Mesenchymal stem cell (in vitro differentiated cells and primary cell): ENCODE data around the gene SLC13A4.
"Not testable (repeated sequence)": the region's sequence is repeated elsewhere in the genome, so short reads cannot be mapped to it uniquely, and the experiment has no call there.

ENCODE experiments used
- DNase-seq: peaks from one replicate; pipeline ENCODE4 v3.0.0-alpha.2; 2013
- H2AFZ ChIP-seq: one replicate; pipeline ENCODE4 v1.6.1; 2013; ENCODE audit warnings: low read depth, mild to moderate bottlenecking, control low read depth, inconsistent platforms, low read length, moderate library complexity
- H2AK5ac ChIP-seq: 2 replicates; pipeline ENCODE4 v1.6.1; 2013; ENCODE audit warnings: low read length, moderate library complexity, mild to moderate bottlenecking, inconsistent platforms; ENCODE audit not compliant: severe bottlenecking
- H2BK120ac ChIP-seq: one replicate; pipeline ENCODE4 v1.6.1; 2013; ENCODE audit warnings: low read depth, mild to moderate bottlenecking, inconsistent platforms, low read length, moderate library complexity
- H2BK12ac ChIP-seq, 2 experiments: one replicate each; pipeline ENCODE4 v1.6.1; 2013; ENCODE audit warnings: inconsistent platforms in 2 of 2, low read length in 2 of 2, mild to moderate bottlenecking in 2 of 2, moderate library complexity in 2 of 2, control low read depth in 1 of 2
- H2BK15ac ChIP-seq: one replicate; pipeline ENCODE4 v1.6.1; 2013; ENCODE audit warnings: mild to moderate bottlenecking, low read depth, inconsistent platforms; ENCODE audit not compliant: poor library complexity, severe bottlenecking
- H2BK5ac ChIP-seq: 2 replicates; pipeline ENCODE4 v1.6.1; 2013; ENCODE audit warnings: low read depth, mild to moderate bottlenecking, low read length, control low read depth, inconsistent platforms; ENCODE audit not compliant: poor library complexity, severe bottlenecking
- H3K14ac ChIP-seq, 2 experiments: one replicate each; pipeline ENCODE4 v1.6.1; 2013; ENCODE audit warnings: inconsistent platforms in 2 of 2, low read length in 2 of 2, control low read depth in 1 of 2, mild to moderate bottlenecking in 1 of 2, moderate library complexity in 1 of 2
- H3K18ac ChIP-seq, 2 experiments: one replicate each; pipeline ENCODE4 v1.6.1; 2013; ENCODE audit warnings: inconsistent platforms in 2 of 2, low read length in 2 of 2, control low read depth in 1 of 2, low read depth in 1 of 2, mild to moderate bottlenecking in 1 of 2
- H3K23ac ChIP-seq, 2 experiments: one replicate each; pipeline ENCODE4 v1.6.1; 2013; ENCODE audit warnings: inconsistent platforms in 2 of 2, low read length in 2 of 2, mild to moderate bottlenecking in 2 of 2, moderate library complexity in 2 of 2, control low read depth in 1 of 2
- H3K27ac ChIP-seq: 2 replicates; pipeline ENCODE4 v1.5.1; 2013; ENCODE audit warnings: mild to moderate bottlenecking, moderate library complexity, low read length, control low read depth, inconsistent platforms; ENCODE audit not compliant: poor library complexity, severe bottlenecking
- H3K27me3 ChIP-seq, 2 experiments: 2 replicates each; pipeline versions ENCODE4 v1.6.1 to v1.7.0; 2013; ENCODE audit warnings: low read length in 2 of 2, mild to moderate bottlenecking in 2 of 2, moderate library complexity in 2 of 2, control low read depth in 1 of 2, inconsistent platforms in 1 of 2; ENCODE audit not compliant: control insufficient read depth in 1 of 2, insufficient read depth in 1 of 2
- H3K36me3 ChIP-seq, 2 experiments: 2 replicates each; pipeline versions ENCODE4 v1.6.1 to v1.7.0; 2013; ENCODE audit warnings: low read length in 2 of 2, control low read depth in 1 of 2, inconsistent platforms in 1 of 2, low read depth in 1 of 2, mild to moderate bottlenecking in 1 of 2; ENCODE audit not compliant: insufficient read depth in 2 of 2, control insufficient read depth in 1 of 2
- H3K4ac ChIP-seq, 2 experiments: one replicate each; pipeline ENCODE4 v1.6.1; 2013; ENCODE audit warnings: inconsistent platforms in 2 of 2, low read length in 2 of 2, mild to moderate bottlenecking in 2 of 2, moderate library complexity in 2 of 2, control low read depth in 1 of 2, low read depth in 1 of 2
- H3K4me1 ChIP-seq: 2 replicates; pipeline ENCODE4 v1.6.1; 2013; ENCODE audit warnings: low read depth, low read length, control low read depth; ENCODE audit not compliant: control insufficient read depth, insufficient read depth
- H3K4me2 ChIP-seq: 2 replicates; pipeline ENCODE4 v1.6.1; 2013; ENCODE audit warnings: low read length, mild to moderate bottlenecking, inconsistent platforms; ENCODE audit not compliant: poor library complexity, severe bottlenecking
- H3K4me3 ChIP-seq, 2 experiments: 2 replicates each; pipeline versions ENCODE4 v1.5.1 to v1.7.0; 2013; ENCODE audit warnings: low read length in 2 of 2, mild to moderate bottlenecking in 2 of 2, control low read depth in 1 of 2, low read depth in 1 of 2; ENCODE audit not compliant: insufficient read depth in 1 of 2
- H3K79me1 ChIP-seq: replicated peaks from 2 replicates; pipeline ENCODE4 v1.6.1; 2013; ENCODE audit warnings: mild to moderate bottlenecking, control low read depth, low read length, inconsistent platforms; ENCODE audit not compliant: poor library complexity, severe bottlenecking
- H3K9ac ChIP-seq: 2 replicates; pipeline ENCODE4 v1.7.0; 2013; ENCODE audit warnings: mild to moderate bottlenecking, low read length, moderate library complexity
- H3K9me3 ChIP-seq: 2 replicates; pipeline ENCODE4 v1.7.0; 2013; ENCODE audit warnings: mild to moderate bottlenecking, low read length; ENCODE audit not compliant: control insufficient read depth
- H4K8ac ChIP-seq: one replicate; pipeline ENCODE4 v1.6.1; 2013; ENCODE audit warnings: inconsistent platforms, mild to moderate bottlenecking, low read length, moderate library complexity
- H4K91ac ChIP-seq: one replicate; pipeline ENCODE4 v1.6.1; 2013; ENCODE audit warnings: mild to moderate bottlenecking, low read length, inconsistent platforms
- WGBS: methylation state at CpG from one replicate; pipeline ENCODE4 v1.1.7; 2013; ENCODE audit warnings: mixed read lengths; 5-methylcytosine and 5-hydroxymethylcytosine counted together

The SLC13A4 gene

GRCh38 chr7:135667626-135668025, 60.4 kb downstream of the SLC13A4 start:
- not testable (repeated sequence) for H2BK12ac ChIP-seq, H2AFZ ChIP-seq, H3K18ac ChIP-seq, H3K9ac ChIP-seq, H2AK5ac ChIP-seq, H3K4ac ChIP-seq, H3K79me1 ChIP-seq, DNase-seq, H2BK120ac ChIP-seq, H3K9me3 ChIP-seq, H4K91ac ChIP-seq, H2BK5ac ChIP-seq, H3K4me3 ChIP-seq, H3K27ac ChIP-seq, H3K4me2 ChIP-seq, H3K14ac ChIP-seq, H3K27me3 ChIP-seq, H3K23ac ChIP-seq, H4K8ac ChIP-seq, H2BK15ac ChIP-seq
- no CpG with 5 or more reads among the region's 1 CpG for WGBS
- H3K4me1 ChIP-seq, result peaks cover 10% of the 10 kb centered on the region
- peaks cover 7 to 12% of the 10 kb centered on the region in 2 experiments for H3K36me3 ChIP-seq

GRCh38 chr7:135666846-135667245, 61.1 kb downstream of the SLC13A4 start:
- H3K4me3 ChIP-seq, result no peak overlapping the region
- H4K91ac ChIP-seq, result no peak overlapping the region
- no peak overlapping the region for H3K9ac ChIP-seq
- no peaks in the 10 kb centered on the region for H3K27me3 ChIP-seq
- H3K4me2 ChIP-seq, result no peak overlapping the region
- 97% methylated on average over 6 of the region's 6 CpGs for WGBS
- H2BK120ac ChIP-seq, result no peak overlapping the region
- H2AFZ ChIP-seq, result no peak overlapping the region
- peaks cover 12% of the 10 kb centered on the region for H3K4me1 ChIP-seq
- no peaks in the 10 kb centered on the region for H3K9me3 ChIP-seq
- H3K36me3 ChIP-seq, result peaks cover 7 to 12% of the 10 kb centered on the region in 2 experiments
- no peak overlapping the region for H2BK12ac ChIP-seq
- H2BK5ac ChIP-seq, result no peak overlapping the region
- no peak overlapping the region for H4K8ac ChIP-seq
- no peak for DNase-seq
- peaks cover 10% of the 10 kb centered on the region for H3K79me1 ChIP-seq
- no peak overlapping the region for H3K18ac ChIP-seq
- no peak overlapping the region for H3K27ac ChIP-seq
- no peak overlapping the region for H2BK15ac ChIP-seq
- H2AK5ac ChIP-seq, result no peak overlapping the region
- no peak overlapping the region for H3K4ac ChIP-seq
- no peak overlapping the region for H3K14ac ChIP-seq
- H3K23ac ChIP-seq, result no peak overlapping the region

GRCh38 chr7:135666156-135666555, 61.8 kb downstream of the SLC13A4 start:
- H2BK120ac ChIP-seq, result no peak overlapping the region
- no peak overlapping the region for H3K14ac ChIP-seq
- H2AFZ ChIP-seq, result no peak overlapping the region
- H3K23ac ChIP-seq, result no peak overlapping the region
- no peak overlapping the region for H3K4me2 ChIP-seq
- H2BK12ac ChIP-seq, result no peak overlapping the region
- H3K4ac ChIP-seq, result no peak overlapping the region
- H3K27ac ChIP-seq, result no peak overlapping the region
- peaks cover 15% of the 10 kb centered on the region for H3K4me1 ChIP-seq
- H2BK15ac ChIP-seq, result no peak overlapping the region
- 95% methylated on average over 11 of the region's 11 CpGs for WGBS
- no peak overlapping the region for H4K8ac ChIP-seq
- H3K36me3 ChIP-seq, result peaks cover 7 to 12% of the 10 kb centered on the region in 2 experiments
- peaks cover 10% of the 10 kb centered on the region for H3K79me1 ChIP-seq
- no peak overlapping the region for H3K18ac ChIP-seq
- H2AK5ac ChIP-seq, result no peak overlapping the region
- H3K9ac ChIP-seq, result no peak overlapping the region
- H2BK5ac ChIP-seq, result no peak overlapping the region
- DNase-seq, result no peak
- H3K9me3 ChIP-seq, result no peaks in the 10 kb centered on the region
- no peak overlapping the region for H4K91ac ChIP-seq
- no peak overlapping the region for H3K4me3 ChIP-seq
- H3K27me3 ChIP-seq, result no peaks in the 10 kb centered on the region

GRCh38 chr7:135665042-135665441, 62.9 kb downstream of the SLC13A4 start:
- H4K91ac ChIP-seq, result no peak overlapping the region
- peaks cover 7 to 12% of the 10 kb centered on the region in 2 experiments for H3K36me3 ChIP-seq
- no peak overlapping the region for H2BK5ac ChIP-seq
- no peak overlapping the region for H2AK5ac ChIP-seq
- no peak overlapping the region for H4K8ac ChIP-seq
- H3K18ac ChIP-seq, result no peak overlapping the region
- H3K79me1 ChIP-seq, result peaks cover 10% of the 10 kb centered on the region
- WGBS, result 97% methylated on average over 3 of the region's 3 CpGs
- H2BK12ac ChIP-seq, result no peak overlapping the region
- no peak overlapping the region for H3K23ac ChIP-seq
- H3K27me3 ChIP-seq, result no peaks in the 10 kb centered on the region
- H2BK15ac ChIP-seq, result no peak overlapping the region
- no peak overlapping the region for H2BK120ac ChIP-seq
- H3K4ac ChIP-seq, result no peak overlapping the region
- peaks cover 15% of the 10 kb centered on the region for H3K4me1 ChIP-seq
- H2AFZ ChIP-seq, result no peak overlapping the region
- DNase-seq, result no peak
- H3K14ac ChIP-seq, result no peak overlapping the region
- peak overlapping the region; percentile 100 for H3K9ac ChIP-seq
- no peak overlapping the region for H3K4me2 ChIP-seq
- peak overlapping the region in 1 of 2 experiments; percentile 98 for H3K4me3 ChIP-seq
- no peaks in the 10 kb centered on the region for H3K9me3 ChIP-seq
- no peak overlapping the region for H3K27ac ChIP-seq
